Panc1 (cell line): Measurements from ENCODE around the gene CFAP157. TPM values are rescaled to one million over a fixed set of nuclear protein-coding genes. Genes with fewer than 3 reads are reported as not detected.

ENCODE experiments used
- ATAC-seq: fragments of 200-7000 bp; cut with Tn5 transposase; 2 replicates; pipeline ENCODE4 v1.9.1; 2020; ENCODE audit warnings: mild to moderate bottlenecking, moderate library complexity
- BruUV-seq: library from RNA; stranded (reverse); fragments of 400-500 nt; replicated peaks from 2 replicates; lab custom pipeline; 2021; lab: Mats Ljungman, UMichigan
- CTCF ChIA-PET: fragments of 300-600 bp; sonication (Branson Sonifier 250); formaldehyde crosslinking; loops from one replicate; lab custom pipeline; 2022; ENCODE audit warnings: antibody characterized with exemption; lab: Charles Lee
- POLR2A ChIA-PET: fragments of 300-600 bp; sonication (Branson Sonifier 250); formaldehyde crosslinking; loops from one replicate; lab custom pipeline; 2022; ENCODE audit warnings: antibody characterized with exemption; lab: Charles Lee
- DNase-seq: peaks from one replicate; pipeline ENCODE4 v3.0.0-alpha.2; 2010; ENCODE audit warnings: low read depth, low spot score
- H3K27ac ChIP-seq: 2 replicates; pipeline ENCODE4 v1.5.1; 2011; ENCODE audit warnings: mild to moderate bottlenecking, low read length, inconsistent platforms
- H3K27me3 ChIP-seq: fragments of 200-500 bp; sonication (Bioruptor generic); 2 replicates; pipeline ENCODE4 v1.6.0; 2014; ENCODE audit warnings: low read length, inconsistent platforms; ENCODE audit not compliant: control insufficient read depth, insufficient read depth
- H3K36me3 ChIP-seq: fragments of 200-500 bp; sonication (Bioruptor generic); 2 replicates; pipeline ENCODE4 v1.5.1; 2014; ENCODE audit warnings: inconsistent platforms, mild to moderate bottlenecking, low read length, moderate library complexity; ENCODE audit not compliant: control insufficient read depth, insufficient read depth
- H3K4me1 ChIP-seq: 2 replicates; pipeline ENCODE4 v1.5.1; 2011; ENCODE audit warnings: inconsistent platforms, mild to moderate bottlenecking, low read length, moderate library complexity; ENCODE audit not compliant: control insufficient read depth, insufficient read depth
- H3K4me3 ChIP-seq, 2 experiments: 2 replicates each; pipeline ENCODE4 v1.5.1; 2011 to 2012; ENCODE audit warnings: low read depth in 2 of 2, low read length in 2 of 2, mild to moderate bottlenecking in 2 of 2, inconsistent platforms in 1 of 2, moderate library complexity in 1 of 2
- H3K9me3 ChIP-seq: fragments of 200-500 bp; sonication (Bioruptor generic); 2 replicates; pipeline ENCODE4 v1.5.1; 2014; ENCODE audit warnings: low read depth, mild to moderate bottlenecking, inconsistent platforms, low read length, moderate library complexity; ENCODE audit not compliant: control insufficient read depth, insufficient read depth
- POLR2AphosphoS5 ChIP-seq: IDR thresholded peaks from 2 replicates; pipeline ENCODE4 v1.6.1; 2012; ENCODE audit warnings: mild to moderate bottlenecking, low read depth, low read length, moderate library complexity
- REST ChIP-seq, 2 experiments: IDR thresholded peaks; 2 replicates each; pipeline ENCODE4 v1.6.1; 2011 to 2012; ENCODE audit warnings: low read depth in 2 of 2, control low read depth in 1 of 2, low read length in 1 of 2, mild to moderate bottlenecking in 1 of 2, moderate library complexity in 1 of 2; ENCODE audit not compliant: insufficient read depth in 1 of 2
- SIN3A ChIP-seq: IDR thresholded peaks from 2 replicates; pipeline ENCODE4 v1.6.1; 2012; ENCODE audit warnings: low read depth, mild to moderate bottlenecking, low read length, moderate library complexity, borderline replicate concordance; ENCODE audit not compliant: insufficient read depth
- TCF7L2 ChIP-seq: IDR thresholded peaks from 2 replicates; pipeline ENCODE4 v1.6.1; 2011; ENCODE audit warnings: mild to moderate bottlenecking, low read depth, low read length, inconsistent platforms
- in situ Hi-C: cut with HindIII; loops from 2 replicates; pipeline ENCODE4 v1.10.0; 2016; ENCODE audit warnings: low sequenced_read_pairs, low pct_unique_long_range_greater_than_20kb
- intact Hi-C: fragments of 100-400 bp; cut with micrococcal nuclease; formaldehyde crosslinking; loops from one replicate; pipeline ENCODE4 v1.10.0; 2022; ENCODE audit not compliant: unreplicated experiment
- total RNA-seq: library from RNA; stranded (reverse); gene quantifications from one replicate; pipeline ENCODE4 v1.2.1, GENCODE V29; 2021; ENCODE audit not compliant: unreplicated experiment
- TF ChIP-seq, protein P1 (sequence below): fragments of 450-650 bp; IDR thresholded peaks from 2 replicates; pipeline ENCODE4 v1.5.1; 2017; ENCODE audit warnings: mild to moderate bottlenecking

CFAP157 gene
- total RNA-seq, 1 experiment from 2014 or later: not detected

DNA sequence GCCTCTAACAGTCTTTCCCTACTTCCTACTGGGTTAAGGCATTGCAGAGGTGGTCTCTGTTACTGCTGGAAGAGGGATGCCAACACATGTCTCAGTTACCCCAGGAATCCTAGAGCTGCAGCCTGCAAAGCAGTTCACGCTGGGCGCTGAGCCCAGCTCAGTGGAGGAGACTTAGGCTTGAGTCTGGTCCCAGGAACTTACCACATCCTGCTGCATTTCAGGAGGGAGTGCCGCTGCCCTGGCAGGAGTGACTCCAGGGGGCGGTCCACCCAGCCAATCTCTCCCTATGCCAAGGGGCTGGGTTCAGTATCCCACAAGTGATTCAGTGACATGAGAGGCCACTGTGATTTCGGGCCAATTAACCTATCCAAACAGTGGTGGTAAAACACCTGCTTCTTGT, 16.7 kb downstream of the CFAP157 start:
- intact Hi-C loops: no loop called here
- H3K36me3 ChIP-seq: no peaks in the 10 kb centered on the region
- no peaks in the 10 kb centered on the region for H3K9me3 ChIP-seq
- ChIA-PET POLR2A (no interaction called here), CTCF (interaction anchor here (0.6 kb wide), 1 partner anchor 271 kb away, joined by 3 read pairs; no protein-coding TSS in a partner anchor)
- H3K27ac ChIP-seq: no peak overlapping the region
- in situ Hi-C loops: no loop called here
- no TSS peak for BruUV-seq
- H3K4me3 ChIP-seq: no peak overlapping the region
- TF ChIP-seq TCF7L2 (no peak), SIN3A (no peak), REST (IDR thresholded peaks at IDR 0.05; ENCODE audit: insufficient read depth in 1 of 2, low read depth in 2 of 2, low read length in 1 of 2) (no peak), POLR2AphosphoS5 (no peak)
- TF ChIP-seq, protein P1, sequence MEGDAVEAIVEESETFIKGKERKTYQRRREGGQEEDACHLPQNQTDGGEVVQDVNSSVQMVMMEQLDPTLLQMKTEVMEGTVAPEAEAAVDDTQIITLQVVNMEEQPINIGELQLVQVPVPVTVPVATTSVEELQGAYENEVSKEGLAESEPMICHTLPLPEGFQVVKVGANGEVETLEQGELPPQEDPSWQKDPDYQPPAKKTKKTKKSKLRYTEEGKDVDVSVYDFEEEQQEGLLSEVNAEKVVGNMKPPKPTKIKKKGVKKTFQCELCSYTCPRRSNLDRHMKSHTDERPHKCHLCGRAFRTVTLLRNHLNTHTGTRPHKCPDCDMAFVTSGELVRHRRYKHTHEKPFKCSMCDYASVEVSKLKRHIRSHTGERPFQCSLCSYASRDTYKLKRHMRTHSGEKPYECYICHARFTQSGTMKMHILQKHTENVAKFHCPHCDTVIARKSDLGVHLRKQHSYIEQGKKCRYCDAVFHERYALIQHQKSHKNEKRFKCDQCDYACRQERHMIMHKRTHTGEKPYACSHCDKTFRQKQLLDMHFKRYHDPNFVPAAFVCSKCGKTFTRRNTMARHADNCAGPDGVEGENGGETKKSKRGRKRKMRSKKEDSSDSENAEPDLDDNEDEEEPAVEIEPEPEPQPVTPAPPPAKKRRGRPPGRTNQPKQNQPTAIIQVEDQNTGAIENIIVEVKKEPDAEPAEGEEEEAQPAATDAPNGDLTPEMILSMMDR: no peak
- no peaks in the 10 kb centered on the region for H3K27me3 ChIP-seq
- DNase-seq: no peak
- no peak for ATAC-seq
- H3K4me1 ChIP-seq: peaks cover 3% of the 10 kb centered on the region; the same call in 1 of the 2 replicates

- H3K27me3 ChIP-seq: no peaks in the 10 kb centered on the region
- POLR2A ChIA-PET: no interaction called here
- in situ Hi-C loops: no loop called here
- intact Hi-C loops: no loop called here
- CTCF ChIA-PET: interaction anchor here (0.6 kb wide), 1 partner anchor 272 kb away, joined by 3 read pairs; no protein-coding TSS in a partner anchor
- no TSS peak for BruUV-seq
- no peak overlapping the region for H3K4me3 ChIP-seq
- peaks cover 3% of the 10 kb centered on the region; the same call in 1 of the 2 replicates for H3K4me1 ChIP-seq
- no peak overlapping the region for H3K27ac ChIP-seq
- TF ChIP-seq TCF7L2 (no peak), SIN3A (no peak), REST (IDR thresholded peaks at IDR 0.05; ENCODE audit: insufficient read depth in 1 of 2, low read depth in 2 of 2, low read length in 1 of 2) (no peak)
- TF ChIP-seq, protein P1: no peak
- DNase-seq (no peak), ATAC-seq (no peak)
- no peaks in the 10 kb centered on the region for H3K9me3 ChIP-seq
- no peaks in the 10 kb centered on the region for H3K36me3 ChIP-seq
These were observed 17.2 kb downstream of the CFAP157 start for GRCh38 chr9:127724012-127724411.
